Activated naive CD8-positive, alpha-beta T cell treated with anti-CD3 and anti-CD28 coated beads, Interleukin-2, amount 10 ng/mL, durations not matched to agents 7 days and 5 days (primary cell): Measurements from ENCODE around the gene KATNBL1. TPM values are rescaled to one million over a fixed set of nuclear protein-coding genes. Genes with fewer than 3 reads are reported as not detected.

ENCODE experiments used
- ATAC-seq: fragments of 150-1000 bp; cut with Tn5 transposase; one replicate; pipeline ENCODE4 v1.10.0; 2021; ENCODE audit warnings: low read depth, moderate library complexity
- POLR2A ChIA-PET: fragments of 350-600 bp; sonication (Branson Sonifier 250); formaldehyde crosslinking; loops from one replicate; lab custom pipeline; 2021; ENCODE audit warnings: antibody characterized with exemption; lab: Charles Lee
- DNase-seq: peaks from one replicate; pipeline ENCODE4 v3.0.0; 2021
- H3K27ac Mint-ChIP-seq: one replicate; pipeline ENCODE4 v1.8.0; 2022; ENCODE audit warnings: mild to moderate bottlenecking, mixed read lengths
- H3K27me3 Mint-ChIP-seq: one replicate; pipeline ENCODE4 v1.8.0; 2022; ENCODE audit warnings: mild to moderate bottlenecking, moderate library complexity, mixed read lengths
- H3K36me3 Mint-ChIP-seq: one replicate; pipeline ENCODE4 v1.8.0; 2021; ENCODE audit warnings: mild to moderate bottlenecking, mixed read lengths
- H3K4me1 Mint-ChIP-seq: one replicate; pipeline ENCODE4 v1.8.0; 2021; ENCODE audit warnings: mixed read lengths
- H3K4me3 Mint-ChIP-seq: one replicate; pipeline ENCODE4 v1.8.0; 2022; ENCODE audit warnings: mild to moderate bottlenecking, moderate library complexity, mixed read lengths
- H3K9me3 Mint-ChIP-seq: one replicate; pipeline ENCODE4 v1.8.0; 2021; ENCODE audit warnings: mixed read lengths
- total RNA-seq, 2 experiments: library from RNA; stranded (reverse); gene quantifications; one replicate each; pipeline ENCODE4 v1.2.3, GENCODE V29; 2021

The KATNBL1 gene
- total RNA-seq, 2 experiments from 2014 or later, result 49.1 to 49.5 TPM

- H3K36me3 Mint-ChIP-seq, result peaks cover 25% of the 10 kb centered on the region
- peak within 1 kb of the TSS; percentile 98 for H3K4me3 Mint-ChIP-seq
- ATAC-seq, result peak; percentile 99
- peaks cover 30% of the 10 kb centered on the region for H3K4me1 Mint-ChIP-seq
- DNase-seq, result peak; percentile 99
- peak within 1 kb of the TSS; percentile 99 for H3K27ac Mint-ChIP-seq
- peaks cover 7% of the 10 kb centered on the region for H3K9me3 Mint-ChIP-seq
- no peaks in the 10 kb centered on the region for H3K27me3 Mint-ChIP-seq
- POLR2A ChIA-PET, result interaction anchor here (0.6 to 2.1 kb wide), 10 partner anchors 16 to 1440 kb away, joined by 3 to 14 read pairs (median 4); partner anchors contain the start of genes AVEN, EMC4, KATNBL1 and LPCAT4
These were observed 108.3 kb downstream of the KATNBL1 start, which contains the start of the genes EMC7 and PGBD4 for GRCh38 chr15:34101366-34102174. Gene EMC7, minus strand, starts transcription at chr15:34101862. Its CDS starts 23 bp downstream, at chr15:34101839. Gene PGBD4, plus strand, starts transcription at chr15:34102083. Its CDS starts 449 bp downstream, at chr15:34102532.

- POLR2A ChIA-PET, result no interaction called here
- DNase-seq, result no peak
- H3K27ac Mint-ChIP-seq, result peak overlapping the region; percentile 6
- H3K36me3 Mint-ChIP-seq, result peaks cover 19% of the 10 kb centered on the region
- H3K4me3 Mint-ChIP-seq, result peak overlapping the region; percentile 65
- no peak for ATAC-seq
- no peaks in the 10 kb centered on the region for H3K27me3 Mint-ChIP-seq
- peaks cover 7% of the 10 kb centered on the region for H3K9me3 Mint-ChIP-seq
- peaks cover 30% of the 10 kb centered on the region for H3K4me1 Mint-ChIP-seq
These were observed 110.0 kb downstream of the KATNBL1 start for GRCh38 chr15:34099914-34100313.

Other genes starting within 250 kb of the KATNBL1 start
- gene CHRM5, start 241.6 kb downstream of the KATNBL1 start, total RNA-seq, result not detected
- gene AVEN, start 170.9 kb downstream of the KATNBL1 start, total RNA-seq, result 1 to 10 TPM; 6.1 to 6.3 TPM
- 10 to 100 TPM; 46.4 to 57.5 TPM for gene EMC7, start 108.2 kb downstream of the KATNBL1 start, total RNA-seq
- gene PGBD4, start 108.0 kb downstream of the KATNBL1 start, total RNA-seq, result 1 to 10 TPM; 3.8 to 4.5 TPM
- 10 to 100 TPM; 72.3 to 85.2 TPM for gene EMC4, start 14.9 kb upstream of the KATNBL1 start, total RNA-seq
- 10 to 100 TPM; 42.0 to 44.9 TPM for gene SLC12A6, start 127.7 kb upstream of the KATNBL1 start, total RNA-seq
- 100 to 1,000 TPM; 142 to 143 TPM for gene NOP10, start 133.0 kb upstream of the KATNBL1 start, total RNA-seq
- gene NUTM1, start 133.2 kb upstream of the KATNBL1 start, total RNA-seq, result not detected
- gene LPCAT4, start 157.1 kb upstream of the KATNBL1 start, total RNA-seq, result 100 to 1,000 TPM; 112 to 119 TPM
- 100 to 1,000 TPM; 307 to 311 TPM for gene GOLGA8A, start 227.7 kb upstream of the KATNBL1 start, total RNA-seq